H1 (cell line): ENCODE data around the gene ZSWIM4. TPM values are rescaled to one million over a fixed set of nuclear protein-coding genes. Genes with fewer than 3 reads are reported as not detected.

Experiments
- CTCF ChIA-PET: fragments of 300-600 bp; sonication (Branson Sonifier 250); formaldehyde crosslinking; loops from one replicate; lab custom pipeline; 2021; ENCODE audit not compliant: partially characterized antibody; lab: Charles Lee
- POLR2A ChIA-PET: fragments of 300-600 bp; sonication (Branson Sonifier 250); formaldehyde crosslinking; loops from one replicate; lab custom pipeline; 2021; ENCODE audit warnings: inconsistent platforms; ENCODE audit not compliant: partially characterized antibody; lab: Charles Lee
- DNase-seq, 2 experiments: peaks; one replicate each; pipeline versions ENCODE4 v3.0.0 to v3.0.0-alpha.2; 2010 to 2022; ENCODE audit warnings: low spot score in 2 of 2, low read depth in 1 of 2, mixed read lengths in 1 of 2
- FAIRE-seq: peaks from 2 replicates; lab custom pipeline; 2011; peaks lifted over from hg19 to GRCh38; lab: Jason Lieb, UNC
- H2AFZ ChIP-seq: 2 replicates; pipeline ENCODE4 v1.8.1; 2012; ENCODE audit warnings: low read length, inconsistent platforms
- H2AK5ac ChIP-seq: 2 replicates; pipeline ENCODE4 v1.6.1; 2013; ENCODE audit warnings: low read depth, low read length
- H2BK120ac ChIP-seq: replicated peaks from 2 replicates; pipeline ENCODE3; 2013; ENCODE audit warnings: low read depth, low read length, inconsistent platforms
- H2BK12ac ChIP-seq: 2 replicates; pipeline ENCODE4 v1.6.1; 2013; ENCODE audit warnings: low read depth, low read length
- H2BK15ac ChIP-seq: 2 replicates; pipeline ENCODE4 v1.6.1; 2013; ENCODE audit warnings: low read length
- H2BK20ac ChIP-seq: 2 replicates; pipeline ENCODE4 v1.6.1; 2013; ENCODE audit warnings: low read length
- H2BK5ac ChIP-seq: 2 replicates; pipeline ENCODE4 v1.6.1; 2013; ENCODE audit warnings: low read depth, low read length
- H3K14ac ChIP-seq: 2 replicates; pipeline ENCODE4 v1.6.1; 2013; ENCODE audit warnings: inconsistent platforms; ENCODE audit not compliant: insufficient read length
- H3K18ac ChIP-seq: 2 replicates; pipeline ENCODE4 v1.6.1; 2013; ENCODE audit warnings: low read length; ENCODE audit errors: extremely low read depth
- H3K23ac ChIP-seq: 2 replicates; pipeline ENCODE4 v1.6.1; 2013; ENCODE audit warnings: inconsistent platforms; ENCODE audit not compliant: insufficient read length
- H3K23me2 ChIP-seq: 2 replicates; pipeline ENCODE4 v1.6.1; 2013; ENCODE audit warnings: low read depth, low read length
- H3K27ac ChIP-seq: 2 replicates; pipeline ENCODE4 v1.6.1; 2011; ENCODE audit warnings: low read depth, low read length, inconsistent platforms
- H3K27me3 ChIP-seq, 4 experiments: replicated peaks in 1 of 4; 1 replicate in 1 of 4; 2 replicates in 3 of 4; pipeline versions ENCODE4 v1.6.1 to v1.8.1; 2011 to 2013; ENCODE audit warnings: low read length in 3 of 4, mild to moderate bottlenecking in 3 of 4, inconsistent platforms in 2 of 4, mixed read lengths in 2 of 4, moderate library complexity in 1 of 4; ENCODE audit not compliant: control insufficient read depth in 3 of 4, insufficient read depth in 3 of 4; ENCODE audit errors: extremely low read depth in 1 of 4
- H3K36me3 ChIP-seq, 4 experiments: 2 replicates each; pipeline versions ENCODE4 v1.6.1 to v1.8.1; 2011 to 2013; ENCODE audit warnings: mild to moderate bottlenecking in 4 of 4, low read length in 3 of 4, moderate library complexity in 2 of 4, control low read depth in 1 of 4, inconsistent platforms in 1 of 4; ENCODE audit not compliant: insufficient read depth in 4 of 4, control insufficient read depth in 2 of 4
- H3K4ac ChIP-seq: replicated peaks from 2 replicates; pipeline ENCODE3; 2013; ENCODE audit warnings: low read length, low read depth, mixed read lengths, inconsistent platforms; ENCODE audit not compliant: insufficient read length
- H3K4me1 ChIP-seq, 4 experiments: replicated peaks in 1 of 4; 1 replicate in 1 of 4; 2 replicates in 3 of 4; pipeline versions ENCODE4 v1.6.1 to v1.8.1; 2011 to 2013; ENCODE audit warnings: low read length in 3 of 4, inconsistent platforms in 2 of 4, mixed read lengths in 1 of 4; ENCODE audit not compliant: insufficient read depth in 4 of 4, control insufficient read depth in 3 of 4
- H3K4me2 ChIP-seq, 2 experiments: 2 replicates each; pipeline versions ENCODE4 v1.6.1 to v1.8.1; 2011 to 2013; ENCODE audit warnings: low read depth in 2 of 2, low read length in 2 of 2, control low read depth in 1 of 2, inconsistent platforms in 1 of 2, mild to moderate bottlenecking in 1 of 2; ENCODE audit not compliant: insufficient read depth in 1 of 2
- H3K4me3 ChIP-seq, 4 experiments: fragments of 200-600, 300-600 bp in 1 of 4; sonication (generic), shearing (Covaris generic), sonication (Bioruptor Twin) in 1 of 4; 2 replicates each; pipeline versions ENCODE4 v1.5.1 to v1.8.1; 2011 to 2016; ENCODE audit warnings: low read length in 4 of 4, low read depth in 3 of 4, control low read depth in 2 of 4, inconsistent platforms in 2 of 4, mild to moderate bottlenecking in 2 of 4, mixed read lengths in 1 of 4, moderate library complexity in 1 of 4; ENCODE audit not compliant: insufficient read depth in 2 of 4; ENCODE audit errors: extremely low read depth in 1 of 4
- H3K56ac ChIP-seq: replicated peaks from 2 replicates; pipeline ENCODE3; 2013; ENCODE audit warnings: low read depth, mild to moderate bottlenecking, mixed read lengths, low read length, inconsistent platforms; ENCODE audit not compliant: insufficient read length
- H3K79me1 ChIP-seq: 2 replicates; pipeline ENCODE4 v1.6.1; 2013; ENCODE audit warnings: low read depth, low read length, control low read depth
- H3K79me2 ChIP-seq, 2 experiments: 2 replicates each; pipeline versions ENCODE4 v1.6.1 to v1.8.1; 2012 to 2013; ENCODE audit warnings: low read length in 2 of 2, mild to moderate bottlenecking in 2 of 2, inconsistent platforms in 1 of 2; ENCODE audit not compliant: insufficient read depth in 2 of 2, control insufficient read depth in 1 of 2
- H3K9ac ChIP-seq, 4 experiments: replicated peaks in 1 of 4; 1 replicate in 1 of 4; 2 replicates in 3 of 4; pipeline versions ENCODE4 v1.6.1 to v1.8.1; 2011 to 2013; ENCODE audit warnings: low read depth in 3 of 4, low read length in 3 of 4, control low read depth in 2 of 4, mild to moderate bottlenecking in 2 of 4, moderate library complexity in 2 of 4, inconsistent platforms in 1 of 4; ENCODE audit errors: extremely low read depth in 1 of 4
- H3K9me3 ChIP-seq, 2 experiments: 2 replicates each; pipeline versions ENCODE4 v1.6.1 to v1.8.1; 2012 to 2013; ENCODE audit warnings: mild to moderate bottlenecking in 2 of 2, moderate library complexity in 2 of 2, control low read depth in 1 of 2, inconsistent platforms in 1 of 2, low read depth in 1 of 2, low read length in 1 of 2, mixed read lengths in 1 of 2; ENCODE audit not compliant: insufficient read depth in 2 of 2
- H4K20me1 ChIP-seq, 2 experiments: replicated peaks in 1 of 2; 2 replicates each; pipeline versions ENCODE3 to v1.8.1; 2011 to 2013; ENCODE audit warnings: inconsistent platforms in 2 of 2, low read length in 2 of 2, mild to moderate bottlenecking in 1 of 2; ENCODE audit not compliant: insufficient read depth in 2 of 2, control insufficient read depth in 1 of 2
- H4K5ac ChIP-seq: 2 replicates; pipeline ENCODE4 v1.6.1; 2013; ENCODE audit warnings: low read length, low read depth, mixed read lengths, inconsistent platforms; ENCODE audit not compliant: insufficient read length
- H4K8ac ChIP-seq: 2 replicates; pipeline ENCODE4 v1.8.0; 2013; ENCODE audit warnings: mild to moderate bottlenecking, moderate library complexity, low read length, inconsistent platforms; ENCODE audit not compliant: insufficient read depth; ENCODE audit errors: extremely low read depth
- H4K91ac ChIP-seq: replicated peaks from 2 replicates; pipeline ENCODE3; 2013; ENCODE audit warnings: low read length, mixed read lengths, inconsistent platforms; ENCODE audit not compliant: insufficient read length
- ASH2L ChIP-seq: fragments of 200-600, 300-600 bp; sonication (generic); IDR thresholded peaks from one replicate; pipeline ENCODE4 v1.7.1; 2017; ENCODE audit warnings: low read length
- CEBPB ChIP-seq: IDR thresholded peaks from 2 replicates; pipeline ENCODE4 v1.6.1; 2012; ENCODE audit warnings: low read depth, low read length
- CHD1 ChIP-seq: IDR thresholded peaks from 2 replicates; pipeline ENCODE4 v1.6.1; 2012; ENCODE audit warnings: low read depth, low read length, improper control_type of control experiment
- GABPA ChIP-seq: IDR thresholded peaks from 2 replicates; pipeline ENCODE4 v1.6.1; 2011; ENCODE audit warnings: mild to moderate bottlenecking, low read length, moderate library complexity, borderline replicate concordance; ENCODE audit not compliant: insufficient read depth
- GTF2F1 ChIP-seq: IDR thresholded peaks from 2 replicates; pipeline ENCODE4 v1.6.1; 2012; ENCODE audit warnings: low read depth, low read length, improper control_type of control experiment, borderline replicate concordance
- HDAC6 ChIP-seq: IDR thresholded peaks from one replicate; pipeline ENCODE4 v1.7.1; 2012; ENCODE audit warnings: low read depth, mild to moderate bottlenecking, inconsistent platforms, low read length, moderate library complexity
- JUN ChIP-seq: IDR thresholded peaks from 2 replicates; pipeline ENCODE4 v1.6.1; 2011; ENCODE audit warnings: low read depth, mild to moderate bottlenecking, improper control_type of control experiment, low read length
- POLR2A ChIP-seq, 2 experiments: IDR thresholded peaks; 1 replicate in 1 of 2; 2 replicates in 1 of 2; pipeline ENCODE4 v1.6.1; 2011; ENCODE audit warnings: low read depth in 2 of 2, low read length in 2 of 2, mild to moderate bottlenecking in 2 of 2; ENCODE audit errors: control extremely low read depth in 1 of 2
- POLR2AphosphoS5 ChIP-seq: IDR thresholded peaks from 2 replicates; pipeline ENCODE4 v1.6.1; 2011; ENCODE audit warnings: low read depth, low read length
- RFX5 ChIP-seq: IDR thresholded peaks from 2 replicates; pipeline ENCODE4 v1.6.1; 2011; ENCODE audit warnings: low read depth, low read length, improper control_type of control experiment, borderline replicate concordance
- SIN3A ChIP-seq, 2 experiments: IDR thresholded peaks in 1 of 2; conservative IDR thresholded peaks in 1 of 2; 2 replicates each; pipeline ENCODE4 v1.6.1; 2011 to 2012; ENCODE audit warnings: low read length in 2 of 2, improper control_type of control experiment in 1 of 2, low read depth in 1 of 2, mild to moderate bottlenecking in 1 of 2
- WGBS, 2 experiments: shearing (Covaris generic) in 1 of 2; methylation state at CpG; one replicate each; pipeline versions ENCODE4 v1.1.6 to v1.1.7; 2013 to 2015; ENCODE audit warnings: low lambda C conversion rate in 2 of 2, mixed read lengths in 2 of 2, inconsistent platforms in 1 of 2, low coverage in 1 of 2, missing lambda C conversion rate in 1 of 2; ENCODE audit not compliant: insufficient replicate concordance in 2 of 2, insufficient coverage in 1 of 2, insufficient read length in 1 of 2; ENCODE audit errors: extremely low coverage in 1 of 2, missing lambda C conversion rate in 1 of 2; 5-methylcytosine and 5-hydroxymethylcytosine counted together
- polyA plus RNA-seq, 7 experiments: library from polyadenylated mRNA; depleted of rRNA in 3 of 7; stranded (reverse) in 5 of 7; unstranded in 2 of 7; fragments of >200 nt in 5 of 7; fragments of 200-250 nt in 2 of 7; gene quantifications; 1 replicate in 5 of 7; 2 replicates in 1 of 7; 4 replicates in 1 of 7; pipeline versions ENCODE4 v1.2.1 to v1.2.3, GENCODE V29; 2011 to 2013; ENCODE audit warnings: missing spikeins in 2 of 7, mixed read lengths in 2 of 7
- total RNA-seq: library from RNA; stranded (reverse); fragmentation: NEBNext Ultra II Directional; extraction: Animal tissue kit (Norgen Biotek cat#: 25700); gene quantifications from 2 replicates; pipeline ENCODE4 v1.2.1, GENCODE V29; 2021
- TF ChIP-seq, protein P1 (sequence below), 3 experiments: IDR thresholded peaks; 1 replicate in 2 of 3; 2 replicates in 1 of 3; pipeline versions ENCODE4 v1.5.1 to v1.6.1; 2011; ENCODE audit warnings: low read length in 3 of 3, mild to moderate bottlenecking in 3 of 3, inconsistent platforms in 2 of 3, low read depth in 1 of 3, moderate library complexity in 1 of 3; ENCODE audit not compliant: insufficient read depth in 1 of 3; ENCODE audit errors: control extremely low read depth in 1 of 3

ZSWIM4 gene
- total and polyA plus RNA-seq, 2 of the 8 experiments (the other 6 are each of a cell fraction or from before 2014, with no cell fraction given): 12.2 to 31.1 TPM

DNA sequence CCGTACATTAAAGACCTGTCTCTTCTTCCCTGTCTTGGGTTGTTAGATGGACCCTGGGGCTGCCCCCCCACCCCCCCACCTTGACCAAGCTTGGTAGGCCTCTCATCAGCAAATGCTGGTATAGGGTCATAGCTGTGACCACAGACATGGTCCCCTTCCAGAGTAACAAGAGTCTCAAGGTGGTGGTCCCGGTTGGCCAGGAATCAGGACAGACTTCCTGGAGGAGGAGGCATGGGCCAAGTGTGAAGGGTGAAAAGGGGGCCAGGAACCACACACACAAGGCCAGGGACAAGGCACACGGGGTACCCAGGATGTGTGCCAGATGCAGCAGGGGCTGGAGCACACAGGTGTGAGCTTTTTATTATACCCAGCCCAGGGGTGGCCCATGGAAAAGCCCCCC is 32.0 kb upstream of the ZSWIM4 start:
- Histone ChIP-seq H3K9me3 (no peaks in the 10 kb centered on the region), H3K23ac (no peak overlapping the region), H2BK120ac (no peak overlapping the region), H2AFZ (no peak overlapping the region), H3K79me1 (no peaks in the 10 kb centered on the region), H3K4me1 (peaks cover 0 to 9% (median 2%) of the 10 kb centered on the region in 4 experiments; a peak in 3 of 7 replicates), H4K8ac (no peak overlapping the region), H3K56ac (no peak overlapping the region), H3K14ac (no peak overlapping the region), H2BK15ac (no peak overlapping the region), H3K79me2 (no peaks in the 10 kb centered on the region), H3K9ac (no peak overlapping the region), H2BK20ac (no peak overlapping the region), H2BK12ac (no peak overlapping the region), H3K36me3 (peaks cover 0 to 34% (median 10%) of the 10 kb centered on the region in 4 experiments; a peak in 6 of 8 replicates), H3K4ac (no peak overlapping the region), H3K23me2 (peaks cover 7% of the 10 kb centered on the region; the same call in 1 of the 2 replicates), H3K27me3 (no peaks in the 10 kb centered on the region; a peak in 1 of 7 replicates), H3K4me3 (no peak overlapping the region), H3K18ac (no peak overlapping the region), H4K91ac (no peak overlapping the region), H4K5ac (no peak overlapping the region), H3K4me2 (no peak overlapping the region; a peak in 1 of 4 replicates), H2BK5ac (no peak overlapping the region), H4K20me1 (peaks cover 0 to 1% of the 10 kb centered on the region in 2 experiments), H2AK5ac (no peak overlapping the region), H3K27ac (no peak overlapping the region)
- 95% methylated on average over 3 of the region's 3 CpGs; no CpG with 5 or more reads in 1 of the 2 experiments for WGBS, 2 experiments
- ChIA-PET CTCF (interaction anchor here (0.8 kb wide), 1 partner anchor 14 kb away, joined by 3 read pairs; no protein-coding TSS in a partner anchor), POLR2A (interaction anchor here (1.3 to 6.7 kb wide), 3 partner anchors 11 to 62 kb away, joined by 3 to 39 read pairs (median 3); partner anchors contain the start of gene C19orf53)
- DNase-seq (no peak), FAIRE-seq (no peak)
- no peak for TF ChIP-seq JUN
- no peak for TF ChIP-seq GTF2F1
- TF ChIP-seq CEBPB: no peak
- no peak for TF ChIP-seq GABPA
- no peak for TF ChIP-seq SIN3A (conservative IDR thresholded peaks at IDR 0.05 in 1 of 2, IDR thresholded peaks at IDR 0.05 in 1 of 2; ENCODE audit: low read depth in 1 of 2, low read length in 2 of 2)
- TF ChIP-seq, protein P1, sequence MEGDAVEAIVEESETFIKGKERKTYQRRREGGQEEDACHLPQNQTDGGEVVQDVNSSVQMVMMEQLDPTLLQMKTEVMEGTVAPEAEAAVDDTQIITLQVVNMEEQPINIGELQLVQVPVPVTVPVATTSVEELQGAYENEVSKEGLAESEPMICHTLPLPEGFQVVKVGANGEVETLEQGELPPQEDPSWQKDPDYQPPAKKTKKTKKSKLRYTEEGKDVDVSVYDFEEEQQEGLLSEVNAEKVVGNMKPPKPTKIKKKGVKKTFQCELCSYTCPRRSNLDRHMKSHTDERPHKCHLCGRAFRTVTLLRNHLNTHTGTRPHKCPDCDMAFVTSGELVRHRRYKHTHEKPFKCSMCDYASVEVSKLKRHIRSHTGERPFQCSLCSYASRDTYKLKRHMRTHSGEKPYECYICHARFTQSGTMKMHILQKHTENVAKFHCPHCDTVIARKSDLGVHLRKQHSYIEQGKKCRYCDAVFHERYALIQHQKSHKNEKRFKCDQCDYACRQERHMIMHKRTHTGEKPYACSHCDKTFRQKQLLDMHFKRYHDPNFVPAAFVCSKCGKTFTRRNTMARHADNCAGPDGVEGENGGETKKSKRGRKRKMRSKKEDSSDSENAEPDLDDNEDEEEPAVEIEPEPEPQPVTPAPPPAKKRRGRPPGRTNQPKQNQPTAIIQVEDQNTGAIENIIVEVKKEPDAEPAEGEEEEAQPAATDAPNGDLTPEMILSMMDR (IDR thresholded peaks at IDR 0.05; ENCODE audit: control extremely low read depth in 1 of 3, insufficient read depth in 1 of 3, low read depth in 1 of 3, low read length in 3 of 3): no peak
- no peak for TF ChIP-seq HDAC6
- no peak for TF ChIP-seq RFX5
- no peak for TF ChIP-seq POLR2AphosphoS5
- TF ChIP-seq POLR2A (IDR thresholded peaks at IDR 0.05; ENCODE audit: control extremely low read depth in 1 of 2, low read depth in 2 of 2, low read length in 2 of 2): no peak
- TF ChIP-seq CHD1: no peak
- TF ChIP-seq ASH2L: no peak
